Ishikawa (cell line): ENCODE results near the gene RAET1G.

Source experiments
- CEBPB ChIP-seq: IDR thresholded peaks from 2 replicates; pipeline ENCODE4 v1.6.1; 2012
- CREB1 ChIP-seq: IDR thresholded peaks from 2 replicates; pipeline ENCODE4 v1.6.1; 2012; ENCODE audit warnings: low read depth
- EGR1 ChIP-seq: IDR thresholded peaks from 2 replicates; pipeline ENCODE4 v1.6.1; 2012
- EP300 ChIP-seq: IDR thresholded peaks from 2 replicates; pipeline ENCODE4 v1.6.1; 2012; ENCODE audit warnings: borderline replicate concordance
- NFIC ChIP-seq: IDR thresholded peaks from 2 replicates; pipeline ENCODE4 v1.6.1; 2012
- RAD21 ChIP-seq: IDR thresholded peaks from 2 replicates; pipeline ENCODE4 v1.6.1; 2012; ENCODE audit warnings: low read depth
- TAF1 ChIP-seq: IDR thresholded peaks from 2 replicates; pipeline ENCODE4 v1.6.1; 2012; ENCODE audit warnings: low read depth, mild to moderate bottlenecking
- TCF12 ChIP-seq: IDR thresholded peaks from 2 replicates; pipeline ENCODE4 v1.6.1; 2012; ENCODE audit warnings: low read depth
- TEAD4 ChIP-seq: IDR thresholded peaks from 2 replicates; pipeline ENCODE4 v1.6.1; 2012
- YY1 ChIP-seq: IDR thresholded peaks from 2 replicates; pipeline ENCODE4 v1.6.1; 2012; ENCODE audit warnings: low read depth
- ZBTB7A ChIP-seq: IDR thresholded peaks from 2 replicates; pipeline ENCODE4 v1.6.1; 2012; ENCODE audit warnings: low read depth
- TF ChIP-seq, protein P1 (sequence below): IDR thresholded peaks from 2 replicates; pipeline ENCODE4 v1.6.1; 2012
- TF ChIP-seq, protein P2 (sequence below): IDR thresholded peaks from 2 replicates; pipeline ENCODE4 v1.6.1; 2012
- TF ChIP-seq, protein P3 (sequence below): IDR thresholded peaks from 2 replicates; pipeline ENCODE4 v1.6.1; 2012; ENCODE audit warnings: low read depth, mild to moderate bottlenecking

DNA sequence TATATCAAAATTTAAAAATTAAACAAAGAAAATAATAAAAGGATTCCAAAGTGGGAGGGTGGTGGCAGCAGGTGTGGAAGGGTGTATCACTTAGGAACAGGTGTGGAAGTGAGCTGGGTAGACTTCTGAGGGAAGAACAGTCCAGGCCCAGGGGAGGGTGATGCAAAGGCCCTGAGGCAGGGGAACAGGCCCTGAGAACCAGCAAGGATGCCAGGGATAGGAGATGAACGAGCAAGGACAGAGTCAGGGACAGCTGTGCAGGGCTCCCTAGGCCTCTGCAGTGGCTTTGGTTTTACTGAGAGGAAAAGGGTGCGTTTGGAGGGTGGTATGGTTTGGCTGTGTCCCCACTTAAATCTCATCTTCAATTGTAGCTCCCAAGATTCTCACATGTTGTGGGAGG lies 15.6 kb downstream of the RAET1G start:
- TF ChIP-seq TAF1 (no peak), YY1 (no peak), ZBTB7A (no peak), TCF12 (no peak), NFIC (no peak), EP300 (no peak), EGR1 (no peak), CEBPB (no peak), TEAD4 (no peak), CREB1 (no peak), RAD21 (no peak)
- TF ChIP-seq, protein P1, sequence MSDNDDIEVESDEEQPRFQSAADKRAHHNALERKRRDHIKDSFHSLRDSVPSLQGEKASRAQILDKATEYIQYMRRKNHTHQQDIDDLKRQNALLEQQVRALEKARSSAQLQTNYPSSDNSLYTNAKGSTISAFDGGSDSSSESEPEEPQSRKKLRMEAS: no peak
- TF ChIP-seq, protein P2, sequence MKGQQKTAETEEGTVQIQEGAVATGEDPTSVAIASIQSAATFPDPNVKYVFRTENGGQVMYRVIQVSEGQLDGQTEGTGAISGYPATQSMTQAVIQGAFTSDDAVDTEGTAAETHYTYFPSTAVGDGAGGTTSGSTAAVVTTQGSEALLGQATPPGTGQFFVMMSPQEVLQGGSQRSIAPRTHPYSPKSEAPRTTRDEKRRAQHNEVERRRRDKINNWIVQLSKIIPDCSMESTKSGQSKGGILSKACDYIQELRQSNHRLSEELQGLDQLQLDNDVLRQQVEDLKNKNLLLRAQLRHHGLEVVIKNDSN: no peak
- TF ChIP-seq, protein P3, sequence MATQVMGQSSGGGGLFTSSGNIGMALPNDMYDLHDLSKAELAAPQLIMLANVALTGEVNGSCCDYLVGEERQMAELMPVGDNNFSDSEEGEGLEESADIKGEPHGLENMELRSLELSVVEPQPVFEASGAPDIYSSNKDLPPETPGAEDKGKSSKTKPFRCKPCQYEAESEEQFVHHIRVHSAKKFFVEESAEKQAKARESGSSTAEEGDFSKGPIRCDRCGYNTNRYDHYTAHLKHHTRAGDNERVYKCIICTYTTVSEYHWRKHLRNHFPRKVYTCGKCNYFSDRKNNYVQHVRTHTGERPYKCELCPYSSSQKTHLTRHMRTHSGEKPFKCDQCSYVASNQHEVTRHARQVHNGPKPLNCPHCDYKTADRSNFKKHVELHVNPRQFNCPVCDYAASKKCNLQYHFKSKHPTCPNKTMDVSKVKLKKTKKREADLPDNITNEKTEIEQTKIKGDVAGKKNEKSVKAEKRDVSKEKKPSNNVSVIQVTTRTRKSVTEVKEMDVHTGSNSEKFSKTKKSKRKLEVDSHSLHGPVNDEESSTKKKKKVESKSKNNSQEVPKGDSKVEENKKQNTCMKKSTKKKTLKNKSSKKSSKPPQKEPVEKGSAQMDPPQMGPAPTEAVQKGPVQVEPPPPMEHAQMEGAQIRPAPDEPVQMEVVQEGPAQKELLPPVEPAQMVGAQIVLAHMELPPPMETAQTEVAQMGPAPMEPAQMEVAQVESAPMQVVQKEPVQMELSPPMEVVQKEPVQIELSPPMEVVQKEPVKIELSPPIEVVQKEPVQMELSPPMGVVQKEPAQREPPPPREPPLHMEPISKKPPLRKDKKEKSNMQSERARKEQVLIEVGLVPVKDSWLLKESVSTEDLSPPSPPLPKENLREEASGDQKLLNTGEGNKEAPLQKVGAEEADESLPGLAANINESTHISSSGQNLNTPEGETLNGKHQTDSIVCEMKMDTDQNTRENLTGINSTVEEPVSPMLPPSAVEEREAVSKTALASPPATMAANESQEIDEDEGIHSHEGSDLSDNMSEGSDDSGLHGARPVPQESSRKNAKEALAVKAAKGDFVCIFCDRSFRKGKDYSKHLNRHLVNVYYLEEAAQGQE: no peak
